HEK293T (cell line): Measurements from ENCODE around the gene ABR.

ENCODE experiments used
- CTCF ChIA-PET: fragments of 350-600 bp; formaldehyde crosslinking; extraction: SDS; loops from one replicate; lab custom pipeline; 2021; ENCODE audit warnings: antibody characterized with exemption, inconsistent platforms; lab: Yijun Ruan, JAX
- POLR2A ChIA-PET: fragments of 350-600 bp; formaldehyde crosslinking; extraction: SDS; loops from one replicate; lab custom pipeline; 2020; ENCODE audit warnings: antibody characterized with exemption, inconsistent platforms; lab: Yijun Ruan, JAX
- DNase-seq: peaks from one replicate; pipeline ENCODE4 v3.0.0; 2012; ENCODE audit warnings: mixed read lengths; ENCODE audit errors: extremely low spot score
- ARNT ChIP-seq: fragments of 450-650 bp; IDR thresholded peaks from 2 replicates; pipeline ENCODE4 v1.6.1; 2017; ENCODE audit warnings: mild to moderate bottlenecking
- BHLHE40 ChIP-seq: fragments of 450-650 bp; IDR thresholded peaks from 2 replicates; pipeline ENCODE4 v1.6.1; 2016; ENCODE audit warnings: mild to moderate bottlenecking, moderate library complexity, borderline replicate concordance
- CTBP1 ChIP-seq: fragments of 450-650 bp; IDR thresholded peaks from 2 replicates; pipeline ENCODE4 v1.6.1; 2016; ENCODE audit warnings: borderline replicate concordance
- ELF4 ChIP-seq: fragments of 450-650 bp; IDR thresholded peaks from 2 replicates; pipeline ENCODE4 v1.6.1; 2017; ENCODE audit warnings: antibody characterized with exemption
- FOXA1 ChIP-seq: fragments of 450-650 bp; IDR thresholded peaks from 2 replicates; pipeline ENCODE4 v1.6.1; 2016; ENCODE audit warnings: mild to moderate bottlenecking
- FOXK2 ChIP-seq: fragments of 450-650 bp; IDR thresholded peaks from 2 replicates; pipeline ENCODE4 v1.6.1; 2016; ENCODE audit warnings: mild to moderate bottlenecking
- FOXM1 ChIP-seq: fragments of 450-650 bp; IDR thresholded peaks from 2 replicates; pipeline ENCODE4 v1.6.1; 2017; ENCODE audit warnings: mild to moderate bottlenecking, borderline replicate concordance
- HDGF ChIP-seq: fragments of 450-650 bp; IDR thresholded peaks from 2 replicates; pipeline ENCODE4 v1.6.1; 2017; ENCODE audit warnings: antibody characterized with exemption, borderline replicate concordance
- L3MBTL2 ChIP-seq: fragments of 450-650 bp; conservative IDR thresholded peaks from 2 replicates; pipeline ENCODE4 v1.6.1; 2016; ENCODE audit warnings: mild to moderate bottlenecking
- LEF1 ChIP-seq: fragments of 450-650 bp; IDR thresholded peaks from 2 replicates; pipeline ENCODE4 v1.6.1; 2017; ENCODE audit warnings: mild to moderate bottlenecking, borderline replicate concordance
- NFRKB ChIP-seq: fragments of 450-650 bp; IDR thresholded peaks from 2 replicates; pipeline ENCODE4 v1.6.1; 2016; ENCODE audit warnings: mild to moderate bottlenecking, moderate library complexity
- SP1 ChIP-seq: fragments of 450-650 bp; IDR thresholded peaks from 2 replicates; pipeline ENCODE4 v1.6.1; 2017
- SUZ12 ChIP-seq: fragments of 450-650 bp; IDR thresholded peaks from 2 replicates; pipeline ENCODE4 v1.6.1; 2016; ENCODE audit warnings: mild to moderate bottlenecking
- TARDBP ChIP-seq: fragments of 450-650 bp; IDR thresholded peaks from 2 replicates; pipeline ENCODE4 v1.6.1; 2016
- ZNF384 ChIP-seq: fragments of 450-650 bp; IDR thresholded peaks from 2 replicates; pipeline ENCODE4 v1.6.1; 2016
- TF ChIP-seq, protein P1 (sequence below): fragments of 450-650 bp; IDR thresholded peaks from 2 replicates; pipeline ENCODE4 v1.6.1; 2016

ABR gene

GRCh38 chr17:1038459-1039122 lies 141.2 kb downstream of the ABR start:
- TF ChIP-seq FOXM1 = no peak
- POLR2A ChIA-PET = no interaction called here
- CTCF ChIA-PET = interaction anchor here (0.8 kb wide), 1 partner anchor 18 kb away, joined by 3 read pairs; no protein-coding TSS in a partner anchor
- no peak for DNase-seq

GRCh38 chr17:1037238-1037879 lies 142.4 kb downstream of the ABR start:
- ChIA-PET POLR2A (no interaction called here), CTCF (no interaction called here)
- no peak for TF ChIP-seq HDGF
- TF ChIP-seq FOXM1 = no peak
- TF ChIP-seq BHLHE40 = no peak
- no peak for TF ChIP-seq SUZ12
- no peak for TF ChIP-seq ELF4
- TF ChIP-seq, protein P1, sequence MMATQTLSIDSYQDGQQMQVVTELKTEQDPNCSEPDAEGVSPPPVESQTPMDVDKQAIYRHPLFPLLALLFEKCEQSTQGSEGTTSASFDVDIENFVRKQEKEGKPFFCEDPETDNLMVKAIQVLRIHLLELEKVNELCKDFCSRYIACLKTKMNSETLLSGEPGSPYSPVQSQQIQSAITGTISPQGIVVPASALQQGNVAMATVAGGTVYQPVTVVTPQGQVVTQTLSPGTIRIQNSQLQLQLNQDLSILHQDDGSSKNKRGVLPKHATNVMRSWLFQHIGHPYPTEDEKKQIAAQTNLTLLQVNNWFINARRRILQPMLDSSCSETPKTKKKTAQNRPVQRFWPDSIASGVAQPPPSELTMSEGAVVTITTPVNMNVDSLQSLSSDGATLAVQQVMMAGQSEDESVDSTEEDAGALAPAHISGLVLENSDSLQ = no peak
- no peak for TF ChIP-seq CTBP1
- TF ChIP-seq ZNF384 = no peak
- no peak for TF ChIP-seq FOXK2
- TF ChIP-seq FOXA1 = no peak
- TF ChIP-seq ARNT = no peak
- TF ChIP-seq SP1 = no peak
- no peak for TF ChIP-seq LEF1
- TF ChIP-seq L3MBTL2 = no peak
- TF ChIP-seq TARDBP = no peak
- no peak for TF ChIP-seq NFRKB
- no peak for DNase-seq

GRCh38 chr17:1036845-1037237 lies 142.9 kb downstream of the ABR start:
- DNase-seq = no peak
- TF ChIP-seq NFRKB (no peak), FOXA1 (no peak), L3MBTL2 (no peak), SUZ12 (no peak), BHLHE40 (no peak), CTBP1 (no peak), ELF4 (no peak), FOXK2 (no peak), LEF1 (no peak), HDGF (no peak), ZNF384 (no peak), ARNT (no peak)
- TF ChIP-seq, protein P1 = no peak
- ChIA-PET POLR2A (no interaction called here), CTCF (no interaction called here)

DNA sequence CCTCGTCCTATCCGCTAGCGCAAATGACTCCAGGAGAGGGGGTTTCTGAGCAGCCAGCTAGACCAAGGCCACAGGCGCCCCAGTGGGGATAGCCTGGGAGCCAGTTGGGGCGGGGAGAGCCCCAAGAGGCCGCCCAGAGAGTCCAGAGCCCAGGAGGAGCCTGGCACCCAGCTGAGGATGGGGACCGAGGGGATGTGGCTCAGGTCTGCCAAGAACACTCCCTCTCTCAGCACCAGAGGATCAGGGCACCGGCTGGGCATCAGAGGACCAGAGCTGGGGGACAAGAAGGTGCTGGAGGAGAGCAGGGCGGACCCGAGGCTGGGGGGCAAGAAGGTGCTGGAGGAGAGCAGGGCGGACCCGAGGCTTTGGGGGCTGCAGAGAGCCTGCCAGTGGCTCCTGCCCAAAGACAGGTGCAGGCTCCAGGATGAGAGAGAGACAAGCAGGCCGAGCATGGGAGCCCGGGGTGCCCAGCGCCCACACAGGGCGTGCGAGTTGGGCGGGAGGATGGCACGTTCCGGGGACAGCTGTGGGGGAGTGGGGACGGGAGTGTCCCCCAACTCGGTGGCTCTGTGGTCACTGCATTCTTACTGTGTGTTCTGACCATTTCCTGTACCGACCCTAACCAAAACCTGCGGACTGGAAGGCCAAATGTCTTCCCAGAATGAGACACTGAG lies 143.5 kb downstream of the ABR start:
- CTCF ChIA-PET = no interaction called here
- no peak for TF ChIP-seq SUZ12
- no peak for TF ChIP-seq FOXM1
- TF ChIP-seq FOXA1 = no peak
- no peak for DNase-seq

DNA sequence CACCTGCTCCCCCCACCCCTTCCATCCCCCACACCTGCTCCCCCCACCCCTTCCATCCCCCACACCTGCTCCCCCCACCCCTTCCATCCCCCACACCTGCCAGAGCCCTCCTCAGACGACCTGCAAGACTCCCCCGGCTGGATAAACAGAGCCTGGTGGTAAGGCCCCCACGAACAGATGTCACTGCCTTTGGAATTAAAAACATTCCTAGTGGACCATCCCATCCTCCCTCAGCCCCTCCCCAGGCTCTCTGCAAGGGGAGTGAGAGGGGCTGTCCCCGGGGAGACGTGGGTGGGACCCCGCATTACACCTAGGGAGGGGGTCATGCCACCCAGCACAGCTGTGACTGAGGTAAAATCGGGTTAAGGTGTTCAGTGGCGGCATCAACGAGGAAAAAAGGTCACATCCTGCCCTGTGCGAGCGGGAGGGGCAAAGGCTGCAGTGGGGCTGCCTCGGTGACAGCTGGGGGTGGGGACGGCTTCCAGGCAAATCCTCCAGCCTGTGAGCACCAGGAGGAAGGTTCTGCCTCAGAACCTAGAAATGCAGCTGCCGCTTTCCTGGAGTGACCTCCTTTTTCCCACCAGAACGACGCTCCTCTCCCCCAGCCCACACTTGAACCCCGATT lies 144.1 kb downstream of the ABR start:
- POLR2A ChIA-PET = no interaction called here

More for the DNA sequence above, 143.5 kb downstream of the ABR start:
- POLR2A ChIA-PET = no interaction called here

More for the DNA sequence above, 144.1 kb downstream of the ABR start:
- CTCF ChIA-PET = no interaction called here
- no peak for TF ChIP-seq NFRKB
- TF ChIP-seq, protein P1 = no peak
- no peak for TF ChIP-seq ZNF384
- TF ChIP-seq LEF1 = no peak
- no peak for TF ChIP-seq TARDBP
- no peak for TF ChIP-seq SUZ12
- no peak for TF ChIP-seq CTBP1
- TF ChIP-seq FOXA1 = no peak
- TF ChIP-seq ELF4 = no peak
- TF ChIP-seq HDGF = no peak
- no peak for TF ChIP-seq BHLHE40
- TF ChIP-seq FOXK2 = no peak
- TF ChIP-seq ARNT = no peak
- TF ChIP-seq FOXM1 = no peak
- DNase-seq = no peak
